GM12801 (cell line): Measurements from ENCODE around the gene ZNF185.

ENCODE experiments used
- CTCF ChIP-seq: IDR thresholded peaks from one replicate; pipeline ENCODE4 v1.5.1; 2011; ENCODE audit warnings: control low read depth; ENCODE audit not compliant: insufficient read length; ENCODE audit errors: extremely low read depth

The ZNF185 gene

GRCh38 chrX:152884171-152884570 is 13.7 kb upstream of the ZNF185 start:
- no peak for TF ChIP-seq CTCF

- TF ChIP-seq CTCF = no peak
These were observed 11.2 kb upstream of the ZNF185 start for GRCh38 chrX:152886716-152887115.

GRCh38 chrX:152892499-152892898 is 5.4 kb upstream of the ZNF185 start:
- no peak for TF ChIP-seq CTCF

- TF ChIP-seq CTCF = no peak
These were observed 4.6 kb upstream of the ZNF185 start for GRCh38 chrX:152892999-152893891.

GRCh38 chrX:152893980-152894610 is 3.8 kb upstream of the ZNF185 start:
- no peak for TF ChIP-seq CTCF

- TF ChIP-seq CTCF = no peak
These were observed 2.7 kb upstream of the ZNF185 start for GRCh38 chrX:152895121-152895520.

- no peak for TF ChIP-seq CTCF
These were observed 2.0 kb upstream of the ZNF185 start for GRCh38 chrX:152895724-152896420.
